Thyroid gland (tissue), 4 donors: Measurements from ENCODE around the gene KCNG1. TPM values are rescaled to one million over a fixed set of nuclear protein-coding genes. Genes with fewer than 3 reads are reported as not detected.

Experiments used
- DNase-seq, 2 donors: peaks; one replicate each; pipeline ENCODE4 v3.0.0-alpha.2; 2019
- H3K27ac ChIP-seq, 3 donors: fragments of 200-600 bp; sonication (generic); 1 replicate in 2 of 3; 2 replicates in 1 of 3; pipeline ENCODE4 v1.5.1; 2016 to 2019; ENCODE audit warnings: mild to moderate bottlenecking in 1 of 3, moderate library complexity in 1 of 3
- H3K27me3 ChIP-seq: fragments of 200-600 bp; sonication (generic); one replicate; pipeline ENCODE4 v1.5.1; 2019
- H3K36me3 ChIP-seq, 2 donors: fragments of 200-600 bp; sonication (generic); one replicate each; pipeline ENCODE4 v1.5.1; 2016 to 2019
- H3K4me1 ChIP-seq, 2 donors: fragments of 200-600 bp; sonication (generic); one replicate each; pipeline ENCODE4 v1.5.1; 2017 to 2019
- H3K4me3 ChIP-seq, 3 donors: fragments of 200-600 bp; sonication (generic); replicated peaks in 1 of 3; 1 replicate in 2 of 3; 2 replicates in 1 of 3; pipeline ENCODE4 v1.5.1; 2016; ENCODE audit warnings: mild to moderate bottlenecking in 1 of 3
- H3K9me3 ChIP-seq: fragments of 200-600 bp; sonication (generic); one replicate; pipeline ENCODE4 v1.5.1; 2017
- POLR2A ChIP-seq, 2 donors: fragments of 450-650 bp; IDR thresholded peaks; one replicate each; pipeline ENCODE4 v1.6.1; 2017; ENCODE audit warnings: antibody characterized with exemption in 2 of 2, mild to moderate bottlenecking in 2 of 2, moderate library complexity in 1 of 2
- WGBS, 2 donors: methylation state at CpG; one replicate each; pipeline ENCODE4 v1.1.5; 2017; 5-methylcytosine and 5-hydroxymethylcytosine counted together
- intact Hi-C: fragments of 100-400 bp; cut with DNase I; formaldehyde crosslinking; loops from one replicate; pipeline ENCODE4 v1.15.1; 2023
- total RNA-seq, 4 donors: library from RNA; depleted of rRNA; stranded (reverse); fragments of >200 nt; gene quantifications; one replicate each; pipeline ENCODE4 v1.2.3, GENCODE V29; 2016
- TF ChIP-seq, protein P1 (sequence below), 6 experiments: fragments of 200-600 bp in 3 of 6; fragments of 450-650 bp in 3 of 6; sonication (generic) in 3 of 6; IDR thresholded peaks; one replicate each; pipeline ENCODE4 v1.5.1; 2016 to 2019; ENCODE audit warnings: antibody characterized with exemption in 6 of 6, mild to moderate bottlenecking in 2 of 6, inconsistent platforms in 1 of 6, moderate library complexity in 1 of 6

Gene KCNG1
- total RNA-seq, 4 donors from 2014 or later, result 0.13 TPM; not detected in 3

DNA sequence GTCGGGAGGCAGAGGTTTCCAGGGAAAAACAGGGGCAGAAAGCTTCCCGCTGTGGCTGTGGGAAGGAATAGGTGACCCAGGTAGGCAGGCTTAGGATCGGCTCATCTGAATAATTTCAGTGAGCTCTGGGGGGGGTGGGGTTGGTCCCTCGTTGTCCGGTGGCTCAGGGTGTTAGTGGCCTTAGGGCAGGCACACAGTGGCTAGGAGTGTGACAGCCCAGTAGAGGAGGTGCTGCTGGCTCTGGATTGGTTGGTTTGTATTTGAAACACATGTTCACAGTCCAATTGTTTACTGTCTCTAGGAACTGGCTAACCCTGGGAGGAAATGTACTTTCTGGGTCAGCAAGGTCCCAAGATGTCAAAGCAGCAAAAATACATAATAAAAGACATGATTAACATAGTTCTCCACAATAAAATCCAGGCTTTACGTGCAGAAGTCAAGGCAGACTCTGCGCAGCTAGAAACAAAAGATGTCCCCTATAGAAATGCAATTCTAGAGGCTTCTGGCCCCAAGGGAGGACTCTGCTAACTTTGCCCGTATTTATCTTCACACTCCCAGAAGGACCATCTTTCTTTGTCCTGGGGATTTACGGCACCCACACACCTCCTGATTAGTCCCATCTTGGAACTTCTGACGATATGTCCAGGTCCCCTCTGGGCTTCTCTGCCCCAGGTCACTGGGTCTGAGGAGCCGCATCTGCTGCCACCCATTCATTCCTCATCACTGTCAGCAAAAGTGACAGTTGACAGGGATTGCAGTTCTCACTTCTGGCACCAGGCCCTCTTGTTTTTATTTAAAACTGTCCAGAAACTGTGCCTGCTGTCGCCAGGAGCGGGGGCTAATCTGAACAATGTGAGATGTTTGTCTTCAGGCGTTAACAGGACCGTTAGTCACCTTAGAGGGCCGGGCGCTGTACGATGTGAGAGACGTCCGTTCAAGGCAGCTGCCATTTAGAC is 45.6 kb downstream of the KCNG1 start:
- 64 to 66% methylated on average over 20 of the region's 20 CpGs for WGBS, 2 donors
- intact Hi-C loops, result no loop called here
- no peak for TF ChIP-seq POLR2A (IDR thresholded peaks at IDR 0.05)
- TF ChIP-seq, protein P1, sequence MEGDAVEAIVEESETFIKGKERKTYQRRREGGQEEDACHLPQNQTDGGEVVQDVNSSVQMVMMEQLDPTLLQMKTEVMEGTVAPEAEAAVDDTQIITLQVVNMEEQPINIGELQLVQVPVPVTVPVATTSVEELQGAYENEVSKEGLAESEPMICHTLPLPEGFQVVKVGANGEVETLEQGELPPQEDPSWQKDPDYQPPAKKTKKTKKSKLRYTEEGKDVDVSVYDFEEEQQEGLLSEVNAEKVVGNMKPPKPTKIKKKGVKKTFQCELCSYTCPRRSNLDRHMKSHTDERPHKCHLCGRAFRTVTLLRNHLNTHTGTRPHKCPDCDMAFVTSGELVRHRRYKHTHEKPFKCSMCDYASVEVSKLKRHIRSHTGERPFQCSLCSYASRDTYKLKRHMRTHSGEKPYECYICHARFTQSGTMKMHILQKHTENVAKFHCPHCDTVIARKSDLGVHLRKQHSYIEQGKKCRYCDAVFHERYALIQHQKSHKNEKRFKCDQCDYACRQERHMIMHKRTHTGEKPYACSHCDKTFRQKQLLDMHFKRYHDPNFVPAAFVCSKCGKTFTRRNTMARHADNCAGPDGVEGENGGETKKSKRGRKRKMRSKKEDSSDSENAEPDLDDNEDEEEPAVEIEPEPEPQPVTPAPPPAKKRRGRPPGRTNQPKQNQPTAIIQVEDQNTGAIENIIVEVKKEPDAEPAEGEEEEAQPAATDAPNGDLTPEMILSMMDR (IDR thresholded peaks at IDR 0.05), result no peak
- no peaks in the 10 kb centered on the region for H3K27me3 ChIP-seq
- no peaks in the 10 kb centered on the region for H3K9me3 ChIP-seq
- H3K27ac ChIP-seq, result no peak overlapping the region
- H3K4me1 ChIP-seq, result no peaks in the 10 kb centered on the region
- no peak for DNase-seq
- no peak overlapping the region for H3K4me3 ChIP-seq
- no peaks in the 10 kb centered on the region for H3K36me3 ChIP-seq

DNA sequence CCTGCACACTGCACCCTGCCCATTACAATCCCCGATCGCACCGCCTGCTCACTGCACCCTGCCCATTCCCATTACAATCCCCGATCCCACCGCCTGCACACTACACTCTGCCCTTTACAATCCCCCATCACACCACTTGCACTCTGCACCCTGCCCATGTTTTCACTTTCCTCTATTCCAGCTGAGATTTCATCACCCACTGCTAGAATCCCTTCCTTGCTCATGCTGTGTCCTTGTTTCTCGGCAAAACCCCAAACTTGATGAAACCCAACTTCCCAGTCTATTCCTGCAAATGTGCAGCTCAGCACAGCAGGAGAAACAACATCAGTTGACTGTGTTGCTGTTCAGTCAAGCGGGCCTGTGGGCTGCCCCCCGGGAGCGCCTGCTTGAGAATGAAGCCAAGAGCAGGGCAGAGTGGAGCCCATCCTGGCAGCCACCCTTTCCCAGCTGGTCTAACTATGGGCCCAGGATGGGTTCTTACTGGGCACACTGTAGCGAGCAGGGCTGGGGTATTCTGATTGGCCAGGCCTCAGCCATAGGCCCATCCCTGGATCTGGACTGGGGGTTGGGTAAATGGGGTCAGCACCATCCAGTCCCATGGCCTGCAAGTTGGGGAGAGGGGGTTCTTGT is 47.1 kb downstream of the KCNG1 start:
- WGBS, 2 donors, result 76 to 83% methylated on average over 10 of the region's 10 CpGs
- H3K9me3 ChIP-seq, result no peaks in the 10 kb centered on the region
- H3K36me3 ChIP-seq, result no peaks in the 10 kb centered on the region
- no peaks in the 10 kb centered on the region for H3K4me1 ChIP-seq
- no peak for DNase-seq
- no peak overlapping the region for H3K4me3 ChIP-seq
- no peaks in the 10 kb centered on the region for H3K27me3 ChIP-seq
- intact Hi-C loops, result no loop called here
- no peak overlapping the region for H3K27ac ChIP-seq
- TF ChIP-seq POLR2A (IDR thresholded peaks at IDR 0.05), result no peak
- TF ChIP-seq, protein P1 (IDR thresholded peaks at IDR 0.05), result no peak

DNA sequence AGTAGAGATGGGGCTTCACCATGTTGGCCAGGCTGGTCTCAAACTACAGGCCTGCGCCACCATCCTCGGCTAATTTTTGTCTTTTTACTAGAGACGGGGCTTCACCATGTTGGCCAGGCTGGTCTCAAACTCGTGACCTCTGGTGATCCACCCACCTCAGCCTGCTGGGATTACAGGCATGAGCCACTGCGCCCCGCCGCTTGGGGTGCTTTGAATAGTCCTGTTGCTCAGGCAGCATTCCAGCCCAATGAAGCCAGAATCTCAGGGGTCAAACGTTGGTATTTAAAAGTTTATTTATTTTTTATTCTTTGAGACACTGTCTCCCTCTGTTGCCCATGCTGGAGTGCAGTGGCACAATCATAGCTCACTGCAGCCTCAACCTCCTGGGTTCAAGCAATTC is 53.0 kb downstream of the KCNG1 start:
- WGBS, 2 donors, result 86 to 90% methylated on average over 8 of the region's 8 CpGs
- Histone ChIP-seq H3K27me3 (no peaks in the 10 kb centered on the region), H3K27ac (no peak overlapping the region), H3K36me3 (no peaks in the 10 kb centered on the region), H3K4me1 (no peaks in the 10 kb centered on the region), H3K9me3 (no peaks in the 10 kb centered on the region), H3K4me3 (no peak overlapping the region)
- intact Hi-C loops, result no loop called here
- DNase-seq, result no peak
- TF ChIP-seq, protein P1 (IDR thresholded peaks at IDR 0.05), result no peak
- no peak for TF ChIP-seq POLR2A (IDR thresholded peaks at IDR 0.05)

DNA sequence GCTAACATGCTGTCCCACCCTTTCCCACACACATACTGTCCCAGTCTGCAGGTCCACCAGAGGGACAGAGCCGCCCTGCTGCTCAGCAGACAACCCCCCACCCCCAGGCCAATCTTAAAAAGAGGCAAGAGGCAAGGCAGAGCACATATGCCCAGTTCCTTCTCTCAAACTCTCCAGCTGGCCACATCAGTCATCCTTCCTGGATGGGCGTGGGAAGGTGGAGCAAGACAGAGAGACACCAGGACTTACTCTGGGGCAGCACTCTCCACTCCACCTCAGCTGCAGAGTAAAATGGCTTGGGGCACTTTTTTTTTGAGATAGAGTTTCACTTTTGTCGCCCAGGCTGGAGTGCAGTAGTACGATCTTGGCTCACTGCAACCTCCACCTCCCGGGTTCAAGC is 53.5 kb downstream of the KCNG1 start:
- H3K4me1 ChIP-seq, result no peaks in the 10 kb centered on the region
- intact Hi-C loops, result no loop called here
- no peak overlapping the region for H3K4me3 ChIP-seq
- no peaks in the 10 kb centered on the region for H3K27me3 ChIP-seq
- TF ChIP-seq, protein P1 (IDR thresholded peaks at IDR 0.05), result no peak
- no peak for TF ChIP-seq POLR2A (IDR thresholded peaks at IDR 0.05)
- H3K36me3 ChIP-seq, result no peaks in the 10 kb centered on the region
- H3K27ac ChIP-seq, result no peak overlapping the region
- H3K9me3 ChIP-seq, result no peaks in the 10 kb centered on the region
- no peak for DNase-seq
- 84 to 92% methylated on average over 5 of the region's 5 CpGs for WGBS, 2 donors

DNA sequence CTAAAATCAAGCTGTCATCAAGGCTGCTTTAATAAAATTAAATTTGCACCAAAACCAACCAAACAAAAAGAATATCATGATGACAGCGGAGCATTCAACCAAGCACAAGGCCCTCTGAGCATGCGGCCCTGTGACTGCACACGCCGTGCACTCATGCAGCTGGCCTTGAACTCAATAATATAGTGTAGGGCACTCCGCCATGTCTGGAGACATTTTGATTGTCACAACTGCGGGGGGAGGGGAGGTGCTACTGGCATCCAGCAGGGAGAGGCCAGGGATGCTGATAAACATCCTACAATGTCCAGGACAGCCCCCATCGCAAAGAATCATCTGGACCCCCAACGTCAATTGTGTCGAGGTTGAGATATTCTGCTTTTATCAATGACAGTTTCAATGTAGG is 54.6 kb downstream of the KCNG1 start:
- H3K9me3 ChIP-seq, result no peaks in the 10 kb centered on the region
- DNase-seq, result no peak
- no peak overlapping the region for H3K4me3 ChIP-seq
- H3K4me1 ChIP-seq, result no peaks in the 10 kb centered on the region
- TF ChIP-seq, protein P1 (IDR thresholded peaks at IDR 0.05), result no peak
- no peak for TF ChIP-seq POLR2A (IDR thresholded peaks at IDR 0.05)
- H3K27me3 ChIP-seq, result no peaks in the 10 kb centered on the region
- 77 to 79% methylated on average over 9 of the region's 9 CpGs for WGBS, 2 donors
- H3K36me3 ChIP-seq, result no peaks in the 10 kb centered on the region
- no peak overlapping the region for H3K27ac ChIP-seq
- intact Hi-C loops, result no loop called here
